NCI-H460 (cell line): Measurements from ENCODE around the gene CALM3. TPM values are rescaled to one million over a fixed set of nuclear protein-coding genes. Genes with fewer than 3 reads are reported as not detected.

Experiments
- DNase-seq: peaks from one replicate; pipeline ENCODE4 v3.0.0-alpha.2; 2016; ENCODE audit warnings: low read depth; ENCODE audit errors: extremely low read depth
- total RNA-seq: library from RNA; depleted of rRNA; stranded (reverse); fragments of >200 nt; shearing (Covaris generic); gene quantifications from 2 replicates; pipeline ENCODE4 v1.2.3, GENCODE V29; 2014

Gene CALM3
- total RNA-seq, 1 experiment from 2014 or later, result 53.8 TPM

GRCh38 chr19:46634045-46634655 is 33.0 kb downstream of the CALM3 start:
- peak; percentile 85 for DNase-seq

DNA sequence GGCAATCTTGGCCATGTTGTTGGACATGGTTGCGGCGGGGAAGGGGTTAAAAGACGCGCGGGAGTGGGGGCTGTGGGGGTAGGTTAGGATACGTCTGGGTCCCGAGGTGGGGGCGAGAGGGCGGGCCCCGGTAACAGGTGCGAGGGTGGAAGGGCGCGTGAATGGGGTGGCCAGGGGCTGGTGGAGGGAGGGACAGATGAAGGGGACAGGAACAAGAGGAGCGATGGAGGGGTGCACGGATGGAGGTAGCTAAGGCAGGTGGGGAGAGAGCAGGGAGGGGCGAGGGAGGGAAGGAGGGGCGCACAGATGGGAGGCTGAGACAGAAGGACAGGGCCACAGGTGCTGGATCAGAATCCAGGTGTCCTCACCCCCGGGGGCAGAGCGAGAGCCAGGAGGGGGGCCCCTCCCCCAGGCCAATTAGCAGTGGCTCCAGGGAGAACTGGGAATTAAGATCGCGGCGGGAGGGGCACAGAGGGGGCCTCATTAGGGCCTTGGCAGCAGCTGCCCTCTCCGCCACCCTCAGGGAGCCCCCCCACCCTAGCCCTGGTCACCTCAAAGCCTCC is 33.6 kb downstream of the CALM3 start:
- DNase-seq, result no peak

DNA sequence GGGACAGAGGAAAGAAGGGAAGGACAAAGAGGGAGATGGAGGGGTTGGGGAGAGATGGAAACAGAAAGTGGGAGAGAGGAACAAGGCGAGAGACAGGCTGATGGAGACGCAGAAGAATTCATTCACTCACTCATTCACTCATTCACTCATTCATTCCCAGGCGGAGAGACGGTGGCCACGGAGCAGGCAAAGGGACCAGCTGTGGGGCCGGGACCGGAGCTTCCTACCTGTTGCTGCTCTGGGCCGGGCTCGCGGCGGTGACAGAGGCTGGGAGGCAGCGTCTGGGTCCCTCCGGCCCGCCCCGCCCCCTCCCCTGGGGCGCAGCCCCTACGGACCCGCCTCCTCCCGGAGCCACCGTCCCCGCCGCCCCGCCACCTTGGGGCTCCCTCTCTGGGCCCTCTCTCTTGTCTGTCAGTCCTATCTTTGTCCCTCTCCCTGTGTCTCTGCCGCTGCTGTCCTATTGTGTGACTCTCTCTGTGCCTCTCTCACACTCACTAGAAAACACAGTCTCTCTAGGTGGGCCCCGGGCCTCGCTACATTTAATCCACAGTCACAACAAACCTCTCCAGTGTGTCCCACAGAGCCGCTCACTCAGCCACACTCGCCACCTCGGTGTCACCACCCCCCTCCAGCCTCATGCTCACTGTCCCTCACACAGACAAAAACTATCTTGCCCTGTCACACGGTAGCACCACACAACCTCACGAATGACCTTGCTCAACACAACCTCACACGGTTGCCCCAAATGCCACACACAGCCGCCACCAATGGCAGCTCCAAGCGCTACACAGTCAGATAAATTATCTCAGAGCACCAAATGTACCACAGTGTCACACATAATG is 35.0 kb downstream of the CALM3 start, which contains the start of gene GNG8:
Gene GNG8, minus strand, starts transcription at position 283 of the 842 bp plus-strand sequence. CDS start 1,520 bp downstream, outside the sequence.
- no peak for DNase-seq

DNA sequence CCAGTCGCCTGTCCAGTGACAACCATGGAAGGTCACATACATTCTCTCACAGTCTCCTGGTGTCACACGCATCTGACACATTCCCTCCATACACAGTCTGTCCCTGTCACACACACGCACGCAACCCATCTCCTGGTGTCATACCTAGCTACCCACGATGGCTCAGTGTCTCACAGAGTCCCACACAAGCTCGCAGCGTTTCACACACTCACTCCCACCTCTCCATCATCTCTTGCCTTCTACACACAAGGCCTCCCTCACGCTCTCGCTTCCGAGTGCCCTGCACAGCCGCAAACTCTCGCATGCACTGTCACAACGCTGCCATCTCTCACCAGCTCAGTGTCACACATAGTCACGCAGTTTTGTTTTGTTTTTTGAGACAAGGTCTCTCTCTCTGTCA is 36.1 kb downstream of the CALM3 start:
- no peak for DNase-seq

DNA sequence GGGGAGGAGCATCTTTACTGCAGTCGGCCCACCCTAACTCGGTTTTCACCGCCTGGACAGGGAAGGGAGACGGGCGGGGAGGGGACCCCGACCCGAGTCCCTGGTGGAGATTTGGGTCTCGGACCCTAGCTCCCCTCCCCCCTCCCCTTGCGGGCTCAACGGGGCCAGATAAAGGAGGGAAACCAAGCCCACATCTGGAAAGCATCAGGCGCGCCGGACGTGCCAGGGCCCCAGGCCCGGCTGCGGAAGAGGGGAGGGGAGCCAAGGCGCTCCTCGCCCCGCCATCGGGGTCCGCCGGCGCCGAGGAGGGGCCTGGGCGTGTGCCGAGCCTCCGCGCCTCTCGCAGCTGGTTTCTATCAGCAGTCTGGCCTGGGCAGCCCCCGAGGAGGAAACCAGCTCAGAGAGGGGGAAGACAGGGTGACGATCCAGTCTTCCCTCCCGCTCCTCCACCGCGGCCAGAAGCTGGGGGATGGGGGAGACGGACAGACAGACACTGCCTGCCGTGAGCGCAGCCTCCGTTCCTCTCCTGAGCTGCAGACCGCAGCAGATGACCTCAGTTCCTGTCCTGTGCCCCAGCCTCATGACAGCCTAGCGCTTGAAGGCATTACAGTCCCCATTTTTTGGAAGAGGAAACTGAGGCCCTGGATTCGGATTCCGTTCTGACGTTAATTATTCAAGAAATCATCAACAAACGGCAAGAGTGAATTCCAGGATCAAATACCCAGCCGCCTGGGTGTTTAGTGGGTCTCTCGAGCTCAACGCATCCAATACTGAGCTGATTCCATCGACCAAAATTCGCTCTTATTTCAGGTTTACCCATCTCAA is 38.4 kb downstream of the CALM3 start:
- DNase-seq, result no peak

DNA sequence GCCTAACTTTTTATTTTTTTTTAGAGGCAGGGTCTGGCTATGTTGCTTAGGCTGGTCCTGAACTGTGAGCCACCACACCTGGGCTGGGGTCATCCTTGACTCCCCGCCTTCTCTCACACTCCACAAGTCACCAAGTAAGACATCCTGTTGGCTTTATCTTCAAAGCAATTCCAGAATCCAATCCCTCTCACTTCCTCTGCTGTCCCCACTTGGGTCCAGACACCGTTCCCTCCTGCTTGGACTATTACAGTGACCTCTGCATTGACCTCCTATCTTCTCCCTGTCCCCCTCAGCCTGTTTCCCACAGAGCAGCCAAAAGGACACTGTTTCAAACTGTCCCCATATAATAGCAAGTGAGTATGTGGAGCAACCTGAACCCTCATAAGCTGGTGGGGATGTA is 39.5 kb downstream of the CALM3 start:
- no peak for DNase-seq

GRCh38 chr19:46644720-46645119 is 43.6 kb downstream of the CALM3 start:
- DNase-seq, result no peak

DNA sequence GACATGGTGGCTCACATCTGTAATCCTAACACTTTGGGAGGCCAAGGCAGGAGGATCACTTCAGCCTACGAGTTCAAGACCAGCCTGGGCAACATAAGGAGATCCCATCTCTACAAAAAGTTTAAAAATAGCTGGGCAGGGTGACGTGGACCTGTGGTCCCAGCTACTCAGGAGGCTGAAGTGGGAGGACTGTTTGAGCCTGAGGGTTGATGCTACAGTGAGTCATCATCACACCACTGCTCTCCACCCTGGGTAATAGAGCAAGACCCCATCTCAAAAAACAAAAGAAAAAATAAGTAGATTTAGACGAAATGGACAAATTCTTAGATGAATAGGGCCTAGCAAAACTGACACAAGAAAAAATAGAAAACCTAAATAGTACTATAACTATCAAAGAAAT is 45.3 kb downstream of the CALM3 start:
- DNase-seq, result no peak

- no peak for DNase-seq
Measured at GRCh38 chr19:46648060-46648960, 47.2 kb downstream of the CALM3 start.

DNA sequence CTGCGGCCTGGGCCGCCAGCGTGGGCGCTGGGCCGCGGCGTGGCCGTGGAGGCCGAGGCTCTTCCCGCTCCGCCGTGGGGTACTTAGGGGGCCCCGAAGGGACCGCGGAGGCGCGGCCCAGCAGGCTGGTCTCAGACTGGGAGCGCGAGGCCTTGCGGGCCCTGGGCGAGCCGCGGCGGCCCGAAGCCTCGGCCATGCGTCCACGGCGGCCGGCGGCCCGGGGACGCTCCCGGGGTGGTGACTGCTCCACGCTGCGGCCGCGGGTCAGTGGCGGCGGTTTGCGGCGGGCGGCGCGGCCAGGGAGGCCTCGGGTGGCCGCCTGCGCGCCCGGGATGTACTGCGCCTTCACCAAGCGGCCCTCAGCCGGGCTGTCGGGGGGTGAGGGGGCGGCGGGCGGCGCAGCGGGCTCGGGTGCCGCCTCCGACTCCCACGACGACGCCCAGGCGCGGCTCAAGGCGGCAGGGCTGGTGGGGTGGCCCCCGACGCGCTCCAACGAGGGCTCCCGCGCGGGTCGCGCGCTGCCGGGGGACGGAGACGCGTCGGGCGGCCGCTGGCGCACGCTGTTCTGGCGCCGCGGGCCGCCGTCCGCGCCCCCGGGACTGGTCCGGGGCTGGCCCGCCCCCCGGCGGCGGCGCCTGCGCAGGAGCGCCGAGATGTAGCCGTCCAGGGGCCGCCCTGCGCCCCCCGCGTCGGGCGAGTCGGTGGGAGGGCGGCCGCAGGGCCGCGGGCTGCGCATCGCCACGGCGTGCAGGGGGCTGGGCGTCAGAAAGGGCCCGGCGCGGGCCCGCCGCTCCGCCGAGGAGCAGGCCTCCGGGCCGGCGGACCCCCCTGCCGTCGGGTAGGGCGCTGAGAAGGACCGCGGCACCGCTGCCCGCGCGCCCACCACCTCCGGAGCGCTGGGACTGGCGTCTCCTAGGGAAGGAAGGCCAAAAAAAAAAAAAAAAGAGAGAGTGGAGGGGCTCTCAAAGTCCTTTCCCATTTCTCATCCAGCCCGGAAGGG is 48.1 kb downstream of the CALM3 start:
- DNase-seq, result no peak

DNA sequence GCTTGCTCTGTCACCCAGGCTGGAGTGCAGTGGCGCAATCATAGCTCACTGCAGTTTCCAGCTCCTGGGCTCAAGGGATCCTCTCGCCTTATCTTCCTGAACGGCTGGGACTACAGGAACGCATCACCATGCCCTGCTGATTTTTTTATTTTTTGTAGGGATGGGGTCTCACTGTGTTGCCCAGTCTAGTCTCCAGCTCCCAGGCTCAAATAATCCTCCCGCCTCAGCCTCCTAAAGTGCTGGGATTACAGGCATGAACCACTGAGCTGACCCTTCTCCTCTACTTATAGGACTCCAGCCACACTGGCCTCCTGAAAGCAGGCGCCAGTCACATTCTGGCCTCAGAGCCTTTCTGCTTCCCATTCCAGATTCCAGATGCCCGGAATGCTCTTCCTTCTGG is 49.3 kb downstream of the CALM3 start:
- no peak for DNase-seq

DNA sequence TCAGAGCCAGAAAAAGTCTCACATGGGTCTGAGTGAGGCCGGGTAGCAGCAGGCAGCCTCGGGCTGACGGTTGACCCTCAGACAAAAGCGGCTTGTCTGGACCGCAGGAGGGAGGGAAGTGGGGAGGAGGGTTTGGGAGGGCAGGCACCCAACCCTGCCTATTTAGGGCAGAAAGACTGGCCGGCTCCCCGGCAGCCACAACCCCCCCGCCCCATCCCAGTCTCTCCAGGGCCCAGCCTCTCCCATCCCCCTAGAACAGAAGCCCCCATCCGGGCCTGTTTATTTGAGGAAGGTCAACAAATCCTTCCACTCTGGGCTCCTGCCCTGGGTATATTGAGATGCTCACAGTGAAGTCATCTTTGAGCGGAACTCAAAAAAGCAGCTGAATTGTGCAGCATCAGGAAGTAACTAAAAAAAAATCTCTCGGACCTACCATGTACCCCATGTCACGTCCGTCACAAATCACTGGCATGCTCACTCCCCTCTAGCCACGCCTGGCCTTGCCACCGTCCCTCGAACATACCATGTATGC is 53.6 kb downstream of the CALM3 start:
- DNase-seq, result no peak

GRCh38 chr19:46656541-46656940 is 55.4 kb downstream of the CALM3 start:
- no peak for DNase-seq

DNA sequence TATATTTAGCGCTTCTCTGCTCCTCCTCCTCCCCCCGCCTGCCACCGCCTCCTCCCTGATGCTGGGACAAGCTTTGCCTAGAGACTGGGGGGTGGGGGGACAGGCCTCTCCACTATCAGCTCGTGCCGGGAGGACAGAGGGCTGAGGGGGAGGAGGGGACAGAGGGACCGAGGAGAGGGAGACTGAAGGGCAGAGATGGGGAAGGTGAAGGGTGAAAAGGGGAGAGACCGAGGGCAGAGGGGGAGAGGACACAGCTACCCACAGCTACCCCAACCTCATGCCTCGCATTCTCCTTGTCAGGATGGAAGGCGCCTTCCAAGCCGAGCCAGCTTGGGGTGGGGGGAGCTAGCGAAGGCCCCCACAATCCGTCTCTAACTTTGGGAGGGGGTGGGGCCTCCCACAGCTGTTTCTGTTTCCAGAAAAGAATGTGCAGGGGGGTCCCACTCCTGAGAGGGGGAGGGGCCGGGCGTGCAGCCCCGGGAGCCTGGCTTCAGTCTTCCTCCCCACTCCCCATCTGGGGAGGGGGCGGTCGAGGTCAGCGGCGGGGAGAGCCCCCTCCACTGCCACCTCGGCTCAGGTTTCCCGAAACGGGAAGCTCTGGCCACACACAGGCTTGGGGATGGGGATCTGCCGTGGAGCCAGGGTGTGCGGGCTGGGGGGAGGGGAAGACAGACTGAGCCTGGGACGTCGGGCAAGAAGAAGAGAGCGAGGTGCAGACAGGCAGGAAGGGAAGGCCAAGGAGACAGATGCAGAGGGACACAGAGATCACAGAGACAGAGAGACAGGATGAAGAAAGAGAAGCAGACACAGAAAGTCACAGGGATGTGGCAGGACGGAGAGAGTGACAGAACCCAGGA is 58.2 kb downstream of the CALM3 start:
- no peak for DNase-seq

GRCh38 chr19:46660008-46660517 is 58.9 kb downstream of the CALM3 start:
- DNase-seq, result no peak
